HG03521 (cell line): ENCODE results near the gene LDLRAD4.
"Not testable (repeated sequence)": the region's sequence is repeated elsewhere in the genome, so short reads cannot be mapped to it uniquely, and the experiment has no call there.

Source experiments
- ATAC-seq: cut with Tn5 transposase; IDR thresholded peaks from one replicate; pipeline ENCODE4 v1.9.1; 2021; ENCODE audit warnings: mild to moderate bottlenecking, moderate library complexity; ENCODE audit not compliant: unreplicated experiment

Gene LDLRAD4

GRCh38 chr18:13604786-13605185 is 386.2 kb downstream of the LDLRAD4 start:
- no peak for ATAC-seq

DNA sequence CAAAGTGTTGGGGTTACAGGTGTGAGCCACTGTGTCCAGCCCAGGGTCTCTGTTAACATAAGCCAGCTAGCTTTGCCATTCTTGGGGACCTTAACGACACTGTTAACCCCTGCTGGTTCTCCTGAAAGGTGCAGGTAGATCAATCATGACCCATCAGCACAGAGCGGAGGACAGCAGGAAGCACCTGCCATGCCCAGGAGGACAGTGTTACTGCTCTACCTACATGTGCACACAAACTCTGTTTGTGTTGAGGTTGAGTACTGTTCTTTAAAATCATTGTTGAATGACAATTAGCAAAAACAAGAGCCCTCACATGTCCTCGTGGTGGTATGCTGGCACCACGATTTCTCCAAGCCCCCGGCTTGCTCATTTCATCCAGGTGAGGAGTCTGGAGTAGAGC is 386.9 kb downstream of the LDLRAD4 start:
- ATAC-seq, result no peak

DNA sequence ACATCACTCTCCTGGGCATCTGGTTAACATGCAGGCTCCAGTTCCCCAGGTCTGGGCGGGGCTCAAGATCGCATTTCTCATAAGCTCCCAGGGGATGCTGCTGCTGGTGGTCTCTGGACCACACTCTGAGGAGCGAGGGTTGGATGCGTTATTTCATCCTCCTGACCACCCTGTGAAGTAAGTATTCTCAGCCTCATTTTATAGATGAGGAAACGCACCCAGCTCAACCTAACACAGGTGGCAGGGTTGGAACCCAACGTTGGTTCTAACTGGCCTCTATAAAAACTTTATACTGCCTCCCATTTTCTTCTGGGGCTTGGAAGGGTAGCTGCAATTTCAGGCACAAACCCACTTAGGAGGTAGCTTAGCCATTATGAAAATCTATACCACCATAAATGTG is 387.3 kb downstream of the LDLRAD4 start:
- ATAC-seq, result no peak

GRCh38 chr18:13606604-13607254 is 388.2 kb downstream of the LDLRAD4 start:
- ATAC-seq, result no peak

DNA sequence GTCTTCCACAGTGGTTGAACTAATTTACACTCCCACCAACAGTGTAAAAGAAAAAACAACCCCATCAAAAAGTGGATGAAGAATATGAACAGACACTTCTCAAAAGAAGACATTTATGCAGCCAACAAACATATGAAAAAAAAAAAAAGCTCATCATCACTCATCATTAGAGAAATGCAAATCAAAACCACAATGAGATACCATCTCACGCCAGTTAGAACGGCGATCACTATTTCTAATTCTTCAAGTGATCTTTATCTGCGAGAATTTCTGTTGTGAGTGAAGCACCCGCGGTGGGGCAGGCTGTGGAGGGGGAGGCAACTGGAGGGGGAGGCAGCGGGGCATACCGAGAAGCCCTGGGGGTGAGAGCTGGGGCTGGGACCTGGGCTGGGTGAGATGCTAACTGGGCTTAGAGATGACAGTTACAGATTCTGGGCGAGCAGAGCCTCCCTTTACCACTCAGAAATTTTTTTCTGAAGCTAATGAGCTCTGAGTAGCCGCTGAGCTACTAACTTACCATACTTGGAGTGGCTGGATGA is 389.5 kb downstream of the LDLRAD4 start:
- ATAC-seq, result not testable (repeated sequence)

- no peak for ATAC-seq
Measured at GRCh38 chr18:13608791-13609532, 390.4 kb downstream of the LDLRAD4 start.

DNA sequence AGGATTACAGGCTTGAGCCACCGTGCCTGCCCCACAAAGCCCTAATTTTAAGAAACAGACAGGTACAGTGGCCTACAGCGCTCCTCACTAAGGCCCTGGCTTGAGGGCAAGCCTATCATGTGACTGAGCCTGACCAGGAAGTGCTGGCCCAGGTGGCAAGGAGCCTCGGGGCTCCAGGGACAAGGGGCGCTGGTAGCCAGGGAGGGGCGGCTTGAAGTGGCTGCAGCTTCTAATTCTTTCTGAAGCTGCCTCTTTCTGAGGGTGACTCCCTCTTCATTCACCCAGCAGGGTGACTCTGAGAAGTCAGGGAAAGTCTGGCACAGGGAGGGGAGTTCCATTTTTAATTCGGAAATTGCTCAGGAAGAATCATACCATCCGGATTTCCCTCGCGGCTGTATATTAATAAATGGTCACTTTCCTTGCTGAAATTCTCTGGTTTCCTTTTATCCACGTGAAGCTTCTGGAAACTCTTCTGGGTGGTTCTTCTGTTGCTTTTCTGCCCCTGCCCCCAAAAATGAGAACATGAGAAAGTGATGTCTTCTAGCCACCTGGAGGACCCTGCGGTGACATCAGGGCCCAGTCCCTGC is 392.1 kb downstream of the LDLRAD4 start:
- ATAC-seq, result no peak

DNA sequence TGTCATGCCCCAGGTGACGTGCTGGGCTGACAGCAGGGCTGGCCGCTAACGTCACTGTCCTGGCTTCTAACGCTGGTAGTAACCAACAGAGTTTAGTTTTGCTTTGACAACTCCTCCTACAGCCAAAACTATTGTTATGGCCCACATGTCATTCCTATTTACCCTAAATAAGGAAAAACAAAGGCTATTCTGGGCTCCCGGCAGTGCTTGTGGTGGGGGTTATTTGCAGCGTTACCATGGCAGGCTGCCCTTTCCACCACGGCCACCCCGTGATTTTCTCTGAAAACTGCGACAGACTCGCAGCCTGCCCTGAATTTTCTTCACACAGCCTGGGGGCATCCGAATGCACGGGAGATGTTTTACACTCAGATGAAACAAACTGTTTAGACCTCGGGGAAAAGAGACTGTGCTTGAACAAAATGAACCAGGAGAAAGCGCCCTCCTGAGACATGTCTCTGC is 392.6 kb downstream of the LDLRAD4 start:
- peak; percentile 36 for ATAC-seq

- ATAC-seq, result peak; percentile 6
Measured at GRCh38 chr18:13611601-13612195, 393.1 kb downstream of the LDLRAD4 start.

DNA sequence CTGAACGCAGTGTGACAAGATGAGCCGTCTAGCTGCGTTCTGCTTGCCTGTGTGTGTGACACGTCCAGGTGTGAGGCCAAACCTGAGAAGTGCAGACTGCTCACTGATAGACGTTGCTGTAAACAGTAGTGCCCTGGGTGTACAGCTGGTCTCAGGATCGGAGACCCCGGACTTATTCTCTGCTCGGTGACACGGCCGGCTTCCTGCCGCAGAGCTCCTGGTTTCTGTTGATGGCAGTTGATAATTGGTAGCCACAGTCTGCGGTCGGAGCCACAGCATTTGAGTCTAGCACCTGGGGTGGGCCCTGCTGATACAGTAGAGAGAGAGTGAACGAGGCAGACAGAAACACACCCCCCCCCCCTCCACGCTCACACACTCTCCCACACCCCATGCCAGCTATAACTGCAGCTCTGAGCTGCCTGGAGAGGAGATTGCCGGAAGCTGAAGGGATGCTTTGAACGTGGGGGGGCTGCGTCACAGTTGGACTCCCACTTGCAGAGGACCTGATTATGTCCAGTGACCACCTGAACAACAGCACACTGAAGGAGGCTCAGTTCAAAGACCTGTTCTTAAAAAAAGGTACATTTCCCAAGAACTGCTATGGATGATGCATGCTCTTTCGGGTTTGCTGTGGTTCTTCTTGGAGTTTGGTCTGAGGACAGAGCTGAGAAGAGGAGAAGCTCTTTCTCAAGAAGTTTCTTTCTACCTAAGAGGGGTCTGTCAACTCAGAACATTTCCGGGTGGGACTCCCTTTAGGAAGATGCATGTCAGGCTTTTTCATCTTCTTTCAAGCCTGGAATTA is 393.8 kb downstream of the LDLRAD4 start:
- peak; percentile 49 for ATAC-seq

DNA sequence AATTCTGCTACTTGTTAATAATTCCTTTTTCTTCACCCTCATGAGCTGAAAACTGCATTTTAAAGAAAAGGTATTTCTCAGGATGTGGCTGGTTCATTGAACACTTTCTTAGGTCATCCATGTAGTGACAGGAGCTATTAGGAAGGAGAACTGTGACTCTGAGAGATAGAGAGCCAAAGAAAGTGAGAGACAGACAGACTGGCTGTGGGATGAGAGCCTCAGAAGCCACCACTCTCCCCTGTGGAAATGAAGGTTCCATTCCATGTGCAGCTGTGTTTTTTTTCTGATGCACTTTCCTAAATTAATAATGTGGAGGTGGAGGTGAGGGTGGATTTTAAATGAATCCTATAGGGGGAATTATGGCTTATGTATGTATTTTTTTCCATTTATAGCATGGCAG is 394.5 kb downstream of the LDLRAD4 start:
- ATAC-seq, result no peak

GRCh38 chr18:13613591-13614501 is 395.3 kb downstream of the LDLRAD4 start:
- no peak for ATAC-seq

DNA sequence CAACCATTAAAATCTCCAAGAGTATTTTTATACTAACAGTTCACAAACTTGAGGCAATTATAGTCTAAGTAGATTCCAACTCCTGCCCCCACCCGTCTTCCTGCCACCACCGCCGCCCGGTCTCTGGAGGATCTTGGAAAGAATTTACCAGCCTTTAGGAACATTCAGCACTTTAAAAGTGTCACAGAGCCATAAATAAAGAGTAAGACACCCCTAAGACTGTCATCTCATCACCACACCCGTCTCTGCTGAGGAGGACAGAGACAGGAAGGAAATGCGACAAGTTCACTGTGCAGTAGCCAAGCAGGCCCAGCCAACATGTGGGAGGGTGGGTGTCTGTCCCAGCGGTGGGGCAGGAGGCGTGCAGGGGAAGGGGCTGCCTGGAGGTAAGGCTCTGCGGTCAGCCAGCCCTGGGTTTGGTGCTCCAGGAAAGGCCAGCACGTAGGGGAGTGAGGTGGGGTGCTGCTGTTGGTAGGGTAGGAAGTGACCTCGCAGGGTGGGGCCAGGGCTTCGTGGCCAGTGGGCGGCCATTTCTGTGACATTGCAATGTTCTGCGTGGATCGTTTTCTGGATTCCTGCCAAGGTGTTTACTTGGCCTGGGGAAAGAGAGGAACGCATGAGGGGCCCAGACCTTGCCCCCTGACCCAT is 396.2 kb downstream of the LDLRAD4 start:
- ATAC-seq, result no peak

DNA sequence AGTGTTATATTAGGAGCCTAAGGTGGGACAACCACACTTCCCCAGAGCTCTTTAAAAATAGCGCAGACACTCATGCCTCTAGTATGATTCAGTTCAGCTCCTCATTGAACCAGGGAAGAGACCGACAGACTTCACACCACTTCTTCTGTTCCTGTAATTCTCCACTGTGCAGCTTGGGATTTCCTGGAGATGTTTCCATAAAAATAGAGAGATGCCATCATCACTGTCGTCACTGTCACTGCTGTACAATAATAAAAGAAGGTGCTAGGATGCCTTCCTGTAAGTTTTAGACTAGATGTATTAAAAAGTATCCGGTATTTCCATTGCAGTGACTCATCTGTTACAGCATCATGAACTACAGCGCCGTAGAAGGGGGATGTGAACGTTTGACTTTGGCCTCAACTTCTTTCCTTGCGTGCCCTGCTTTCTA is 396.9 kb downstream of the LDLRAD4 start:
- ATAC-seq, result no peak

DNA sequence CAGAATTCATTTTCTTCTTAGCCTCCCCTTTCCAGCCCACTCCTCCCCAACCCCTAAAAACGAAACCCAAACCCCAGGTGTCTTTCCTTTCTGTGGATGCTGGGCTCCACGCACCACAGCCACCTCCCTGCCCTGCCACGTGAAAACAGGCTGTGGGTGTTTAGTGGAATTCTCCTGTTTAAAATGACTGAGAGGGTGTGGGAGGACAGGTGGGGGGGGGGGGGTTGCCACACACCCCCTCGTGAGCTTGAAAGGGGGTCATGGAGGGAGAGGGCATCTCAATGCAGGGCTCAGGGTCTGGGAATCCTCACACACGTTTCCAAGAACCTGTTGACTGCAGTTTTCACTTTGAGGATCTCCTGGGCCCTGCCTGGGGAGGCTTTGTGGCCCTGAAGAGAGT is 397.5 kb downstream of the LDLRAD4 start:
- ATAC-seq, result no peak

- ATAC-seq, result no peak
Measured at GRCh38 chr18:13616525-13617035, 398.0 kb downstream of the LDLRAD4 start.

- ATAC-seq, result no peak
Measured at GRCh38 chr18:13617826-13618515, 399.4 kb downstream of the LDLRAD4 start.

GRCh38 chr18:13618760-13619438 is 400.3 kb downstream of the LDLRAD4 start:
- ATAC-seq, result no peak
